Astrocyte (in vitro differentiated cells and primary cell): ENCODE results near the gene MAP2K2. TPM values are rescaled to one million over a fixed set of nuclear protein-coding genes. Genes with fewer than 3 reads are reported as not detected.

ENCODE experiments used
- DNase-seq: peaks from one replicate; pipeline ENCODE4 v3.0.0-alpha.2; 2010; ENCODE audit warnings: low read depth
- FAIRE-seq: peaks from 2 replicates; lab custom pipeline; 2011; peaks lifted over from hg19 to GRCh38; lab: Jason Lieb, UNC
- H2AFZ ChIP-seq: 2 replicates; pipeline ENCODE4 v1.6.0; 2012; ENCODE audit warnings: low read depth, low read length, inconsistent platforms
- H3K27ac ChIP-seq: 2 replicates; pipeline ENCODE4 v1.5.1; 2011; ENCODE audit warnings: low read depth, low read length, inconsistent platforms
- H3K27me3 ChIP-seq: 2 replicates; pipeline ENCODE4 v1.6.0; 2011; ENCODE audit warnings: low read length, inconsistent platforms; ENCODE audit not compliant: insufficient read depth
- H3K36me3 ChIP-seq: 2 replicates; pipeline ENCODE4 v1.5.1; 2011; ENCODE audit warnings: low read length, inconsistent platforms; ENCODE audit not compliant: insufficient read depth
- H3K4me1 ChIP-seq: 2 replicates; pipeline ENCODE4 v1.5.1; 2011; ENCODE audit warnings: low read length, inconsistent platforms; ENCODE audit not compliant: insufficient read depth
- H3K4me2 ChIP-seq: 2 replicates; pipeline ENCODE4 v1.6.0; 2012; ENCODE audit warnings: low read length, inconsistent platforms
- H3K4me3 ChIP-seq: 2 replicates; pipeline ENCODE4 v1.5.1; 2011; ENCODE audit warnings: low read depth, mild to moderate bottlenecking, low read length, inconsistent platforms; ENCODE audit not compliant: insufficient read depth
- H3K79me2 ChIP-seq: 2 replicates; pipeline ENCODE4 v1.6.0; 2012; ENCODE audit warnings: mild to moderate bottlenecking, low read length, inconsistent platforms; ENCODE audit not compliant: insufficient read depth
- H3K9ac ChIP-seq: 2 replicates; pipeline ENCODE4 v1.6.0; 2012; ENCODE audit warnings: mild to moderate bottlenecking, low read length, inconsistent platforms
- H3K9me3 ChIP-seq: 2 replicates; pipeline ENCODE4 v1.5.1; 2012; ENCODE audit warnings: low read depth, mild to moderate bottlenecking, low read length, inconsistent platforms; ENCODE audit not compliant: insufficient read depth
- H4K20me1 ChIP-seq: 2 replicates; pipeline ENCODE4 v1.6.0; 2012; ENCODE audit warnings: low read length, inconsistent platforms; ENCODE audit not compliant: insufficient read depth
- H3K27ac Mint-ChIP-seq: one replicate; pipeline ENCODE4 v1.8.0; 2021; ENCODE audit warnings: mild to moderate bottlenecking, mixed read lengths; ENCODE audit not compliant: unreplicated experiment
- H3K27me3 Mint-ChIP-seq: one replicate; pipeline ENCODE4 v1.8.0; 2021; ENCODE audit warnings: low read depth, mixed read lengths; ENCODE audit not compliant: unreplicated experiment
- H3K36me3 Mint-ChIP-seq: one replicate; pipeline ENCODE4 v1.8.0; 2021; ENCODE audit warnings: low read depth, mixed read lengths; ENCODE audit not compliant: unreplicated experiment
- H3K4me1 Mint-ChIP-seq: one replicate; pipeline ENCODE4 v1.8.0; 2021; ENCODE audit warnings: low read depth, mixed read lengths; ENCODE audit not compliant: unreplicated experiment
- H3K4me3 Mint-ChIP-seq: one replicate; pipeline ENCODE4 v1.8.0; 2021; ENCODE audit warnings: mild to moderate bottlenecking, moderate library complexity, mixed read lengths; ENCODE audit not compliant: unreplicated experiment
- H3K9me3 Mint-ChIP-seq: one replicate; pipeline ENCODE4 v1.8.0; 2021; ENCODE audit warnings: mild to moderate bottlenecking, mixed read lengths; ENCODE audit not compliant: unreplicated experiment
- CTCF ChIP-seq: IDR thresholded peaks from 2 replicates; pipeline ENCODE4 v1.5.1; 2011; ENCODE audit warnings: low read depth, mild to moderate bottlenecking, inconsistent platforms, low read length, moderate library complexity; ENCODE audit not compliant: insufficient read depth
- EZH2 ChIP-seq: IDR thresholded peaks from 2 replicates; pipeline ENCODE4 v1.6.1; 2012; ENCODE audit warnings: mild to moderate bottlenecking, low read length, inconsistent platforms; ENCODE audit not compliant: insufficient read depth
- total RNA-seq: library from RNA; stranded (reverse); gene quantifications from 2 replicates; pipeline ENCODE4 v1.2.1, GENCODE V29; 2021

MAP2K2 gene
- total RNA-seq, 1 donor from 2014 or later = 190 TPM

GRCh38 chr19:4054441-4055208 is 69.3 kb downstream of the MAP2K2 start:
- TF ChIP-seq EZH2 (no peak), CTCF (no peak)
- no peak overlapping the region for H3K4me2 ChIP-seq
- H3K4me1 ChIP-seq = peaks cover 37% of the 10 kb centered on the region
- peaks cover 95% of the 10 kb centered on the region for H3K79me2 ChIP-seq
- DNase-seq (no peak), FAIRE-seq (no peak)
- H2AFZ ChIP-seq = no peak overlapping the region
- H3K4me3 ChIP-seq = no peak overlapping the region
- Mint-ChIP-seq H3K27ac (no peak overlapping the region), H3K36me3 (peaks cover 28% of the 10 kb centered on the region), H3K4me3 (no peak overlapping the region), H3K27me3 (no peaks in the 10 kb centered on the region), H3K4me1 (peaks cover 25% of the 10 kb centered on the region), H3K9me3 (no peaks in the 10 kb centered on the region)
- H3K9me3 ChIP-seq = no peaks in the 10 kb centered on the region
- H4K20me1 ChIP-seq = peaks cover 92% of the 10 kb centered on the region
- H3K36me3 ChIP-seq = peaks cover 17% of the 10 kb centered on the region
- no peak overlapping the region for H3K27ac ChIP-seq
- H3K27me3 ChIP-seq = no peaks in the 10 kb centered on the region
- no peak overlapping the region for H3K9ac ChIP-seq

- H3K4me1 ChIP-seq = peaks cover 30% of the 10 kb centered on the region
- Mint-ChIP-seq H3K4me1 (peaks cover 25% of the 10 kb centered on the region), H3K27ac (peak overlapping the region; percentile 47), H3K4me3 (peak overlapping the region; percentile 58), H3K36me3 (peaks cover 29% of the 10 kb centered on the region), H3K27me3 (no peaks in the 10 kb centered on the region), H3K9me3 (no peaks in the 10 kb centered on the region)
- H3K27me3 ChIP-seq = no peaks in the 10 kb centered on the region
- H3K4me3 ChIP-seq = no peak overlapping the region
- peaks cover 17% of the 10 kb centered on the region for H3K36me3 ChIP-seq
- no peak overlapping the region for H2AFZ ChIP-seq
- no peak for DNase-seq
- H3K79me2 ChIP-seq = peaks cover 95% of the 10 kb centered on the region
- no peaks in the 10 kb centered on the region for H3K9me3 ChIP-seq
- H3K9ac ChIP-seq = no peak overlapping the region
- H3K4me2 ChIP-seq = peak overlapping the region; percentile 67
- TF ChIP-seq CTCF = no peak
- TF ChIP-seq EZH2 = no peak
- no peak overlapping the region for H3K27ac ChIP-seq
- H4K20me1 ChIP-seq = peaks cover 90% of the 10 kb centered on the region
- FAIRE-seq = no peak
Measured at GRCh38 chr19:4053423-4054324, 70.2 kb downstream of the MAP2K2 start.
